ENCODE measurements around the gene IP6K3.
A peak's percentile ranks its signal among the peaks of the same experiment; 100 is the strongest.

The IP6K3 gene

GRCh38 chr6:33758815-33759216 is 12.1 kb upstream of the IP6K3 start:
- no peak for DNase-seq

- DNase-seq, result no peak
Measured at GRCh38 chr6:33757906-33758305, 11.2 kb upstream of the IP6K3 start.

GRCh38 chr6:33757113-33757512 is 10.4 kb upstream of the IP6K3 start:
- no peak for DNase-seq

DNA sequence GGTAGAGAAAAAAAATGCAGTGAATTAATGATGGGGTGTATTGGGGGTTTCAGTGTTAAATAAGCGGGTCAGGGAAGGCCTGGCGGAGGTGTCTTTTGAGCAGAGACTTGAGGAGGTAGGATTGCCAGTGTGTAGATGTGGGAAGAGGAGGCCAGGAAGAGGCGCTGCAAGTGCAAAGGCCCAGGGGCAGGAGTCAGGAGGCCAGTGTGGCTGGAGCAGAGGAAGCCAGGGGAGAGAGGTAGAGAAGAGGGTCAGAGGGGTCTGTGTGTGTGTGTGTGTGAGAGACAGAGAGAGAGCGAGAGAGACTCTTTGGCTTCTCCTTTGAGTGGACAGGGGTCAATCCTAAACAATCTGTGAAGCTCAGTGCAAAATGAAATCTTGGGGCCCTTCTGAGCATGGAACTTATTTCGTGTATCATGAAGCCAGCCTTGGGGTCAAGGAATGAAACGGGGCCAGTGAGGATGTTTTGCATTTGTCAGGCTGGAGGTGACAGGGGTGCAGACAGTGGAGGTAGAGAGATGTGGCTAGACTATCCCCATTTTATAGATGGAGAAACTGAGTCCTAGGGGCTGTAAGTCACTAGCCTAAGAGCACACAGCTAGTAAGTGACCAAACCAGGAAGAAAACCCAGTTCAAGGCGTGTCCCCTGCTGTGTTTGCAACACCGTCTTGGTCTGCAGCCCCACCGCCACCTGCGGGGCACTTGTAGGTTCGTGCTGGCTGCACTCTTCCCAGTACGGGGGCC is 9.7 kb upstream of the IP6K3 start:
- DNase-seq, result no peak

- DNase-seq, result no peak
Measured at GRCh38 chr6:33755070-33755869, 8.6 kb upstream of the IP6K3 start.

GRCh38 chr6:33754222-33754621 is 7.5 kb upstream of the IP6K3 start:
- no peak for DNase-seq

GRCh38 chr6:33752646-33753015 is 5.9 kb upstream of the IP6K3 start:
- DNase-seq, result no peak

- DNase-seq, result no peak
Measured at GRCh38 chr6:33751771-33752645, 5.3 kb upstream of the IP6K3 start.

GRCh38 chr6:33750244-33750991 is 3.7 kb upstream of the IP6K3 start:
- no peak for DNase-seq

DNA sequence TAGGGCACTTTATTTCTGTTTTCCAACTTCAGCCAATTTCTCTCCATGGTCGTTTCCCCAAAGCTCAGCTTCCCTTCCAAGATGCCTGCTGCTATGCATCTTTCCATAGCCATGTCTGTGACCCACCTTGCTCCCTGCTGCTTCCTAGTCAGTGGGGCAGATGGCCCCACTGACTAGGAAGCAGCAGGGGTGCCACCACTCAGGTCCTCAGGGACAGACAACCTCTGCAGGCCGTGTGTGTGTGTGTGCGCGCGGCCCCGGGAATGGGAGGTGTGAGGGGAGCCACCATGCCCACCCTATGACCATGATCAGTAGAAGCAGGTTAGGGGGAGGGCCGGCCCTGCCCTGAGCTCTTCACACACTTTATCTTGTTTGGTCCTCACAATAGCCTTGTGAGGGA is 2.7 kb upstream of the IP6K3 start:
- no peak for DNase-seq

GRCh38 chr6:33748841-33749240 is 2.1 kb upstream of the IP6K3 start:
- no peak for DNase-seq

- DNase-seq, result no peak
Measured at GRCh38 chr6:33747823-33748222, 1.1 kb upstream of the IP6K3 start.

- peak; percentile 61 for DNase-seq
Measured at GRCh38 chr6:33746036-33746600, 587 bp downstream of the IP6K3 start.

DNA sequence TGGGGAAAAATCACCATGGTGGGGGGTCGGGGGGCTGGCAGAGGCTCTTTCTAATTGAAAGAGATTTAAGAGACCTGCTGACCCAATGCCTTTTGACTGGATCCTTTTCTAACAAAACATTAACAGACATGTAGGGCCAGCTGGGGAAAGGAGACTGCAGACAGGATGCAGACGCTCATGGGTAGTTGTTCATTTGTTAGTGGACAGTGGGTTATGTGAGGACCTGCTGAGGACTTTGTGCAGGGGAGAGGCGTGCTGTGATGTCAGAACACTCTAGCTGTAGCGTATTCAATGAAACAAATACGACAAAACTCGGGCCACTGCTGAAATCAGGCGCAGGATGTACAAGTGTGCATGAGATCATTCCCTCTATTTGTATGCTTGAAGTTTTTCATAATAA is 1.2 kb downstream of the IP6K3 start:
- no peak for DNase-seq

GRCh38 chr6:33744895-33745546 is 1.7 kb downstream of the IP6K3 start:
- DNase-seq, result no peak

DNA sequence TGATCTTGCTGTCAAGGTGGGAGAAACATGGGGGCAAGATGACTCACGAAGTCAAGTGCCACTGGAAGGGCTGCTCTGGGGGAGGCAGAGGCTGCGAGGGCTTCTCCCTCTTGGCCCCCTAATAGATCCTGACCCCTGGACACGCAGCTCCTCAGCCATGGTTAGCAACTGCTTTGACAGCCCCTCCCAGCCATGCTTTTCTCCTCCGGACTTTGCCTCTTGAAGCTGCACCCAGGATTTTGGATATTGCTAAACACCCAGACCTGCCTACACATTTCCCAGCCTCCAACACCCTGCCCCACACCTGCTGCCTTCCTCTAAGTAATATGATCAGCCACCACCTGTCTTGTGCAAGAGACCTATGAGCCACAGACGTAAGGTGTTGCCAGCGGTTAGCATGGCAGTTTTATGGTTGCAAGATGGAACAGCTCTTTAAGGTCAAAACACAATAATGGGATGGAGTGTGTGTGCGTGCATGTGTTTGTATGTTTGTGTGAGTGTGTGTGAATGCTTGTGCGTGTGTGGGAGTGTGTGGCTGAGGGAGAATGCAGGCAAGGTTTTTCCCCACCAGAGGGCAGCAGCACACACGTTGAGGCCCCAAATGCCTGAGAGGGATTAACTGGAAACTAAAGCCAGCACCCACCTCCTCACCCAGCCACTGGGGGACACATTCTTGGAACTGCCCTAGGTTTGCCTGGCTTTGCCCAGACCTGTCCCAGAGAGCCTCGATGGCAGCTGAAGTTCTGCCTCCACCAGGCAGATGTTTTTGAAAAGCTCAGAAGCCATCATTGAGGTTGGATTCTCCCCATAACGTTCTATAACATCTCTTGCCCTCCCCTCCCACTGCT is 2.5 kb downstream of the IP6K3 start:
- peak; percentile 60 for DNase-seq

DNA sequence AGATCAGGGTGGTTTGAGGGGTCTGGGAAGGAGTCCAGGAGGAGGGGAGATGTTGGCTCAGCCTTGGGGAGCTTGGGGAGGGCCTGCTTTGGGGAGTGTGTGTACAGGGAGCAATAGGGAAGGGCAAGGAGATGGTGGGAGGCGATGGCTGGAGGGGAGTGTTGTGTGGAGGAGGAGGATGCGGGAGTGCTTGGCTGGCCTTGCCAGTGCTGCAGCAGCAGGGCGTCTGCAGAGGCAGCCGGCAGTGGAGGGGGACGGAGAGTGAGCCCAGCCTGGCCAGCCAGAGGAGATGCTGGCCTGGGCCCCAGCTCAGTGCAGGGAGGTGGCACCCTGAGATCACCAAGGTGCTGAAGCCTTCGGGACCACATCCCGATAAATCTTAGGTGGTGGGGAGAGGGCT is 3.9 kb downstream of the IP6K3 start:
- DNase-seq, result no peak

DNA sequence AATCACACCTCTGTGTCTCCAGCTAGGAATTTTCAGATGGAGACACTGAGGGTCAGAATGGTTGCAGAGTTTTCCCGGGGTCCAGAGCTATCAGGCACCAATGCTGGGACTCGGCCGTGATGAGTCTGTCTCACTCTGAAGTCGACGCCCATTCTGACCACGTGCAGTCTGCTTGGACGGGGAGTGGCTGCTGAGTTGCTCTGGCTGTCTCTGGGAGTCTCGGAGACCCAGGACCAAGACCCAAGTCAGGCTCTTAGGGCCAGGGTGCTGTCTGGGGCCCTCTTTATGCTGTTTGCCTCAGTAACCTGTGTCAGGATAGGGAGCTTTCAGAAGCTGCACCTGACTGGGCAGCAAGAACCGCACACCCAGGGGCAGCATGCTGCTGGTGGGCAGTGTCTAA is 4.6 kb downstream of the IP6K3 start:
- no peak for DNase-seq

- DNase-seq, result no peak
Measured at GRCh38 chr6:33740794-33741193, 5.9 kb downstream of the IP6K3 start.

- no peak for DNase-seq
Measured at GRCh38 chr6:33740204-33740608, 6.5 kb downstream of the IP6K3 start.

- no peak for DNase-seq
Measured at GRCh38 chr6:33739571-33739970, 7.1 kb downstream of the IP6K3 start.
